ENCODE measurements around the gene RPL35A. TPM values are rescaled to one million over a fixed set of nuclear protein-coding genes. Genes with fewer than 3 reads are reported as not detected.

Gene RPL35A
- total RNA-seq, 1 experiment from 2014 or later: 875 TPM

DNA sequence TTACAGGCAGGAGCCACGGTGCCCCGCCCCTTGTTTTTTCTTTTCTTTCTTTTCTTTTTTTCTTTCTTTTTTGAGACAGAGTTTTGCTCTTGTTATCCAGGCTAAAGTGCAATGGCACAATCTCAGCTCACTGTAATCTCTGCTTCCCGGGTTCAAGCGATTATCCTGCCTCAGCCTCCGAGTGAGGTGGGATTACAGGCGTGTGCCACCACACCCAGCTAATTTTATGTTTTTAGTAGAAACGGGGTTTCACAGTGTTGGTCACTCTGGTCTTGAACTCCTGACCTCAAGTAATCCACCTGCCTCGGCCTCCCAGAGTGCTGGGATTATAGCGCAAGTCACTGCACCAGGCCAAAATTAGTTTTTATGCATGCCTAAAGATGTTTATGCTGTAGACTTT lies 2.5 kb downstream of the RPL35A start:
- intact Hi-C loops (cut with micrococcal nuclease): no loop called here
- ChIA-PET CTCF (no interaction called here), POLR2A (ENCODE audit: unreplicated experiment) (no interaction called here)
- Histone ChIP-seq H3K4me2 (ENCODE audit: low read length) (peak overlapping the region; percentile 88), H2AFZ (ENCODE audit: low read length) (no peak overlapping the region), H3F3A (ENCODE audit: low read length, unreplicated experiment) (peaks cover 29% of the 10 kb centered on the region), H3K4me1 (ENCODE audit: insufficient read depth, low read length) (peaks cover 18% of the 10 kb centered on the region), H3K27ac (ENCODE audit: low read length) (no peak overlapping the region), H3K4me3 (ENCODE audit: low read length) (peak overlapping the region; percentile 92; the same call in 1 of the 2 replicates), H3K9me3 (ENCODE audit: low read length) (no peaks in the 10 kb centered on the region), H3K9me2 (replicated peaks; ENCODE audit: low read length) (no peaks in the 10 kb centered on the region), H3K36me3 (ENCODE audit: low read depth, low read length) (peaks cover 60% of the 10 kb centered on the region), H4K20me1 (ENCODE audit: low read length) (peaks cover 53% of the 10 kb centered on the region), H3K79me2 (ENCODE audit: low read length) (peaks cover 50% of the 10 kb centered on the region), H3K9ac (ENCODE audit: low read length) (no peak overlapping the region), H3K27me3 (ENCODE audit: low read length) (no peaks in the 10 kb centered on the region)
- DNase-seq (no peak), ATAC-seq (no peak)
- no peak for TF ChIP-seq CTCF (conservative IDR thresholded peaks at IDR 0.05; ENCODE audit: low read depth, low read length)
- TF ChIP-seq EZH2 (IDR thresholded peaks at IDR 0.05; ENCODE audit: low read length, unreplicated experiment): no peak
- TF ChIP-seq EZH2phosphoT487 (IDR thresholded peaks at IDR 0.05; ENCODE audit: borderline replicate concordance, low read length): no peak
- BruUV-seq (replicated peaks): no TSS peak

DNA sequence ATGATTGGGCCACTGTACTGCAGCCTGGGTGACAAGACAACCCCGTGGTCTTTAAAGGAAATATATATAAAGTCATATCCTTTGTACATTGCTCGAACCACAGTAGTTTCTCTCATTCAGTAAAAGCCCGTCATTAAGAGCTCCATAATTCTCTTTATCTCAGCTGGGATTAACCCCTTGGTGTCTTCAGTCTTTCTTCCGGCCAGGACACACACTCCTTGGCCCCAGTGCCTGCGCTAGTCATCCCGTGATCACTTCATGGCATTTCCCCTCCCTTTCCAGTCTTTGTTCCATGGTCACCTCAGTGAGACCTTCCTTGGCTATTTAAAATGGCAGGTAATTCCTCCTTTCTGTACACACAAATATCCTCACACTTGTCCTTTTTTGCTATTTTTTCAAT lies 3.3 kb downstream of the RPL35A start:
- ATAC-seq: no peak
- no peak overlapping the region for H3K27ac ChIP-seq (ENCODE audit: low read length)
- no peaks in the 10 kb centered on the region for H3K9me3 ChIP-seq (ENCODE audit: low read length)
- DNase-seq: no peak
- TF ChIP-seq CTCF (conservative IDR thresholded peaks at IDR 0.05; ENCODE audit: low read depth, low read length): no peak
- TF ChIP-seq EZH2 (IDR thresholded peaks at IDR 0.05; ENCODE audit: low read length, unreplicated experiment): no peak
- no peak for TF ChIP-seq EZH2phosphoT487 (IDR thresholded peaks at IDR 0.05; ENCODE audit: borderline replicate concordance, low read length)
- ChIA-PET POLR2A (ENCODE audit: unreplicated experiment) (no interaction called here), CTCF (no interaction called here)
- H3K4me3 ChIP-seq (ENCODE audit: low read length): 0 out of 2 replicates have a peak overlapping the region, but pooled peaks have one; percentile 6
- H3K79me2 ChIP-seq (ENCODE audit: low read length): peaks cover 50% of the 10 kb centered on the region
- H3K4me2 ChIP-seq (ENCODE audit: low read length): peak overlapping the region; percentile 16; the same call in 1 of the 2 replicates
- H3K9me2 ChIP-seq (replicated peaks; ENCODE audit: low read length): no peaks in the 10 kb centered on the region
- no peaks in the 10 kb centered on the region for H3K27me3 ChIP-seq (ENCODE audit: low read length)
- no peak overlapping the region for H3K9ac ChIP-seq (ENCODE audit: low read length)
- H2AFZ ChIP-seq (ENCODE audit: low read length): no peak overlapping the region
- H3K4me1 ChIP-seq (ENCODE audit: insufficient read depth, low read length): peaks cover 18% of the 10 kb centered on the region
- peaks cover 60% of the 10 kb centered on the region for H3K36me3 ChIP-seq (ENCODE audit: low read depth, low read length)
- H3F3A ChIP-seq (ENCODE audit: low read length, unreplicated experiment): peaks cover 35% of the 10 kb centered on the region
- H4K20me1 ChIP-seq (ENCODE audit: low read length): peaks cover 53% of the 10 kb centered on the region
- intact Hi-C loops (cut with micrococcal nuclease): no loop called here
- BruUV-seq (replicated peaks): no TSS peak

DNA sequence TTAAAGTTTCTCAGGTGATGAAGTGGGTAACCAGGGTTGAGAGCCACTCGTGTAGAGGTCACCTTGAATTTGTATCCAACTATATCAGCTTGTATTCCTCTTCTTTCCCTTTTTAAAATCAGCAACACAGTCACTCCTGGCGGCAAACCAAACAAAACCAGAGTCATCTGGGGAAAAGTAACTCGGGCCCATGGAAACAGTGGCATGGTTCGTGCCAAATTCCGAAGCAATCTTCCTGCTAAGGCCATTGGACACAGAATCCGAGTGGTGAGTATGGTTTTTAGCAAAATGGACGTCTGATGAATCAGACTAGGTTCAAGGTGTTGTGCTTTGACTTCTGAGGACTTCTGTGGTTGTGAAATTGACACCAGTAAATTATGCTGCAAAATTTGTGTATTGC lies 3.9 kb downstream of the RPL35A start:
- H3F3A ChIP-seq (ENCODE audit: low read length, unreplicated experiment): peaks cover 35% of the 10 kb centered on the region
- H4K20me1 ChIP-seq (ENCODE audit: low read length): peaks cover 53% of the 10 kb centered on the region
- peak overlapping the region; percentile 16; the same call in 1 of the 2 replicates for H3K4me2 ChIP-seq (ENCODE audit: low read length)
- no peaks in the 10 kb centered on the region for H3K9me3 ChIP-seq (ENCODE audit: low read length)
- H3K4me3 ChIP-seq (ENCODE audit: low read length): no peak overlapping the region
- peaks cover 15% of the 10 kb centered on the region for H3K4me1 ChIP-seq (ENCODE audit: insufficient read depth, low read length)
- TF ChIP-seq CTCF (conservative IDR thresholded peaks at IDR 0.05; ENCODE audit: low read depth, low read length): no peak
- no peak for TF ChIP-seq EZH2phosphoT487 (IDR thresholded peaks at IDR 0.05; ENCODE audit: borderline replicate concordance, low read length)
- TF ChIP-seq EZH2 (IDR thresholded peaks at IDR 0.05; ENCODE audit: low read length, unreplicated experiment): no peak
- intact Hi-C loops (cut with micrococcal nuclease): no loop called here
- DNase-seq (no peak), ATAC-seq (no peak)
- no peak overlapping the region for H3K27ac ChIP-seq (ENCODE audit: low read length)
- H3K27me3 ChIP-seq (ENCODE audit: low read length): no peaks in the 10 kb centered on the region
- BruUV-seq (replicated peaks): no TSS peak
- ChIA-PET POLR2A (ENCODE audit: unreplicated experiment) (no interaction called here), CTCF (no interaction called here)
- no peak overlapping the region for H3K9ac ChIP-seq (ENCODE audit: low read length)
- peaks cover 60% of the 10 kb centered on the region for H3K36me3 ChIP-seq (ENCODE audit: low read depth, low read length)
- no peak overlapping the region for H2AFZ ChIP-seq (ENCODE audit: low read length)
- H3K79me2 ChIP-seq (ENCODE audit: low read length): peaks cover 50% of the 10 kb centered on the region
- H3K9me2 ChIP-seq (replicated peaks; ENCODE audit: low read length): no peaks in the 10 kb centered on the region
